OCI-LY7 (cell line): ENCODE measurements around the gene ARFGAP1. TPM values are rescaled to one million over a fixed set of nuclear protein-coding genes. Genes with fewer than 3 reads are reported as not detected.

ENCODE experiments used
- BruUV-seq: library from RNA; stranded (reverse); fragments of 400-500 nt; replicated peaks from 2 replicates; lab custom pipeline; 2021; lab: Mats Ljungman, UMichigan
- CTCF ChIA-PET: fragments of 300-600 bp; sonication (Branson Sonifier 250); formaldehyde crosslinking; loops from one replicate; lab custom pipeline; 2022; ENCODE audit warnings: antibody characterized with exemption; ENCODE audit not compliant: unreplicated experiment; lab: Charles Lee
- POLR2A ChIA-PET: fragments of 300-600 bp; sonication (Branson Sonifier 250); formaldehyde crosslinking; loops from one replicate; lab custom pipeline; 2022; ENCODE audit warnings: antibody characterized with exemption; lab: Charles Lee
- DNase-seq: peaks from one replicate; pipeline ENCODE4 v3.0.0-alpha.2; 2015; ENCODE audit warnings: low spot score
- H2AFZ ChIP-seq: fragments of 200-600 bp; sonication (generic), shearing (Covaris generic); 2 replicates; pipeline ENCODE4 v1.6.1; 2014; ENCODE audit warnings: mild to moderate bottlenecking, antibody characterized with exemption, low read length, moderate library complexity
- H3K27ac ChIP-seq: fragments of 200-600 bp; sonication (generic); 2 replicates; pipeline ENCODE4 v1.5.1; 2014; ENCODE audit warnings: mixed run types, low read depth, mild to moderate bottlenecking, moderate library complexity, low read length, inconsistent platforms; ENCODE audit not compliant: poor library complexity, severe bottlenecking
- H3K36me3 ChIP-seq: fragments of 200-600 bp; sonication (generic); 2 replicates; pipeline ENCODE4 v1.6.1; 2014; ENCODE audit warnings: mild to moderate bottlenecking, antibody characterized with exemption, low read length, moderate library complexity, mixed read lengths; ENCODE audit not compliant: insufficient read depth
- H3K4me1 ChIP-seq: fragments of 200-600 bp; sonication (generic); 2 replicates; pipeline ENCODE4 v1.5.1; 2014; ENCODE audit warnings: mild to moderate bottlenecking, low read length; ENCODE audit not compliant: insufficient read depth, poor library complexity, severe bottlenecking
- H3K4me2 ChIP-seq: fragments of 200-600 bp; sonication (generic); 2 replicates; pipeline ENCODE4 v1.6.1; 2014; ENCODE audit warnings: mild to moderate bottlenecking, low read length
- H3K4me3 ChIP-seq: fragments of 200-600 bp; sonication (generic); 2 replicates; pipeline ENCODE4 v1.5.1; 2014; ENCODE audit warnings: mild to moderate bottlenecking, low read depth, low read length; ENCODE audit not compliant: poor library complexity, severe bottlenecking
- H3K79me2 ChIP-seq: fragments of 200-600 bp; sonication (generic); 2 replicates; pipeline ENCODE4 v1.6.1; 2016; ENCODE audit warnings: low read depth, mild to moderate bottlenecking, low read length, moderate library complexity, mixed read lengths; ENCODE audit not compliant: insufficient read depth
- H3K9me2 ChIP-seq: fragments of 200-600 bp; sonication (generic); 2 replicates; pipeline ENCODE4 v1.6.1; 2016; ENCODE audit warnings: mild to moderate bottlenecking, low read length, mixed read lengths; ENCODE audit not compliant: insufficient read depth
- H3K9me3 ChIP-seq: fragments of 200-600 bp; sonication (generic); 2 replicates; pipeline ENCODE4 v1.6.1; 2014; ENCODE audit warnings: mild to moderate bottlenecking, mixed run types, low read length, mixed read lengths
- H4K20me1 ChIP-seq: fragments of 200-600 bp; sonication (generic); 2 replicates; pipeline ENCODE4 v1.6.1; 2014; ENCODE audit warnings: mild to moderate bottlenecking, antibody characterized with exemption, low read length, moderate library complexity, mixed read lengths; ENCODE audit not compliant: insufficient read depth
- EZH2phosphoT487 ChIP-seq: fragments of 200-600 bp; sonication (generic); IDR thresholded peaks from 2 replicates; pipeline ENCODE4 v1.6.1; 2018; ENCODE audit warnings: low read depth, borderline replicate concordance, mild to moderate bottlenecking, mixed run types, antibody characterized with exemption, low read length, moderate library complexity, mixed read lengths
- intact Hi-C: fragments of 100-400 bp; cut with micrococcal nuclease; formaldehyde crosslinking; loops from one replicate; pipeline ENCODE4 v1.10.0; 2022; ENCODE audit not compliant: unreplicated experiment
- total RNA-seq, 2 experiments: library from RNA; depleted of rRNA in 1 of 2; stranded (reverse); fragments of >200 nt in 1 of 2; shearing (Covaris generic) in 1 of 2; gene quantifications; 2 replicates each; pipeline ENCODE4 v1.2.3, GENCODE V29; 2014 to 2022
- TF ChIP-seq, protein P1 (sequence below): fragments of 200-600 bp; sonication (generic); conservative IDR thresholded peaks from 2 replicates; pipeline ENCODE4 v1.5.1; 2014; ENCODE audit warnings: mild to moderate bottlenecking, antibody characterized with exemption, low read length, moderate library complexity, mixed read lengths

ARFGAP1 gene
- total RNA-seq, 2 experiments from 2014 or later, result 57.9 to 105 TPM

DNA sequence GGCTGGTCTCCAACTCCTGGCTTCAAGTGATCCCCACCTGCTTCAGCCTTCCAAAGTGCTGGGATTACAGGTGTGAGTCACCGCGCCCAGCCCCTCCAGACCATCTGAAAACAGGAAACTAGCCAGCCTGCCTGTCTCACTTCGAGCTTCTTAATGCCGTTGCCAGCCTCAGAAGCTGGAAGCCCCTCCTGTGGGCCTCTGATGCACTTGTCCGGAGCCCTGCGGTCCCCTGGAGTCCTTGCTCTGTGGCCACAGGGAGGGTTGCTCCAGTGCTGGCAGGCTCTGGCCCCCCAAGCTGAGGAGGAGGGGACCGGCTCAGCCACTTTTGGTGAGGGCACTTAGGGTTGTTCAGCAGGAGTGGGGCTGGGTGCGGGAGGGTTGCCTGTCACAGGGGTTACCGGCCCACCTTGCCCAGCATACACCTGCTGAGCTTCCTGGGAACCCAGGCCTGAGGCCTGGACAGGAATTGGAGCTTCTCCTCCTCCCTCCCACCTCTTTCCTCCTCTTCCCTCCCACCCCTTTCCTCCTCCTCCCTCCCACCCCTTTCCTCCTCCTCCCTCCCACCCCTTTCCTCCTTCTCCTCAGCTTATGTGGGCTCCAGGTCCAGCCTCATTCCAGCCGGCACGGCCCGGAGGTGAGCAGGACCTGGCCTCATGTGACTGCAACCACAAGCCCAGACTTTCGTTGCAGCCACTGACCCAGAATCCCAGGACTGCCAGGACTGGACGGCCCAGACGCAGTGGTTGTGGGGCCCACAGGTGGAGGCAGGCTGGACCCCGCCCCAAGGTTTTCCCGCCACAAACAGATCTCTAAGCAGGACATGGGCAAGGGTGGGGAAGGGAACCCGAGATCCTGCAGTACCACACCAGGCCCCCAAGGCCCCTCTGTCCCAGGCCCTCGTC lies 46.3 kb upstream of the ARFGAP1 start:
- Histone ChIP-seq H3K9me2 (no peaks in the 10 kb centered on the region), H3K36me3 (no peaks in the 10 kb centered on the region), H3K27ac (no peak overlapping the region), H3K9me3 (no peaks in the 10 kb centered on the region), H3K4me1 (no peaks in the 10 kb centered on the region), H4K20me1 (no peaks in the 10 kb centered on the region), H3K4me3 (no peak overlapping the region), H3K79me2 (no peaks in the 10 kb centered on the region), H3K4me2 (no peak overlapping the region), H2AFZ (no peak overlapping the region)
- ChIA-PET POLR2A (no interaction called here), CTCF (interaction anchor here (0.6 kb wide), 1 partner anchor 749 kb away, joined by 9 read pairs; no protein-coding TSS in a partner anchor)
- intact Hi-C loops, result no loop called here
- BruUV-seq, result no TSS peak
- no peak for DNase-seq
- no peak for TF ChIP-seq EZH2phosphoT487
- TF ChIP-seq, protein P1, sequence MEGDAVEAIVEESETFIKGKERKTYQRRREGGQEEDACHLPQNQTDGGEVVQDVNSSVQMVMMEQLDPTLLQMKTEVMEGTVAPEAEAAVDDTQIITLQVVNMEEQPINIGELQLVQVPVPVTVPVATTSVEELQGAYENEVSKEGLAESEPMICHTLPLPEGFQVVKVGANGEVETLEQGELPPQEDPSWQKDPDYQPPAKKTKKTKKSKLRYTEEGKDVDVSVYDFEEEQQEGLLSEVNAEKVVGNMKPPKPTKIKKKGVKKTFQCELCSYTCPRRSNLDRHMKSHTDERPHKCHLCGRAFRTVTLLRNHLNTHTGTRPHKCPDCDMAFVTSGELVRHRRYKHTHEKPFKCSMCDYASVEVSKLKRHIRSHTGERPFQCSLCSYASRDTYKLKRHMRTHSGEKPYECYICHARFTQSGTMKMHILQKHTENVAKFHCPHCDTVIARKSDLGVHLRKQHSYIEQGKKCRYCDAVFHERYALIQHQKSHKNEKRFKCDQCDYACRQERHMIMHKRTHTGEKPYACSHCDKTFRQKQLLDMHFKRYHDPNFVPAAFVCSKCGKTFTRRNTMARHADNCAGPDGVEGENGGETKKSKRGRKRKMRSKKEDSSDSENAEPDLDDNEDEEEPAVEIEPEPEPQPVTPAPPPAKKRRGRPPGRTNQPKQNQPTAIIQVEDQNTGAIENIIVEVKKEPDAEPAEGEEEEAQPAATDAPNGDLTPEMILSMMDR, result no peak

DNA sequence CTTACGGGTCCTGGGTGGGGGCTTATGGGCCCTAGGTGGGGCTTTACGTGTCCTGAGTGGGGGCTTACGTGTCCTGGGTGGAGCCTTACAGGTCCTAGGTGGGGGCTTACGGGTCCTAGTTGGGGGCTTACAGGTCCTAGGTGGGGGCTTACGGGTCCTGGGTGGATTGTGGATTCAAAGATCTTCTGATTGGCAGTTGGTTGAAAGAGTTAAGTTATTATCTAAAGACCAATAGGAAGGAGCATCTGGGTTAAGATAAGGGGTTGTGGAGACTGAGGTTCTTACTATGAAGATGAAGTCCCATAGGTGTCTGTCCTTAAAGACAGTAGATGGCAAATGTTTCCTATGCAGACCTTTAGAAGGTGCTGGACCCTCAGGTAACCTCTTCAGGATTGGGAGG lies 45.4 kb upstream of the ARFGAP1 start:
- CTCF ChIA-PET, result no interaction called here
- TF ChIP-seq, protein P1, result no peak
- no peak for TF ChIP-seq EZH2phosphoT487
- Histone ChIP-seq H3K4me2 (no peak overlapping the region), H3K9me2 (no peaks in the 10 kb centered on the region), H3K4me1 (no peaks in the 10 kb centered on the region), H3K9me3 (no peaks in the 10 kb centered on the region), H2AFZ (no peak overlapping the region), H3K27ac (no peak overlapping the region), H3K79me2 (no peaks in the 10 kb centered on the region), H3K4me3 (no peak overlapping the region), H4K20me1 (no peaks in the 10 kb centered on the region), H3K36me3 (no peaks in the 10 kb centered on the region)
- intact Hi-C loops, result no loop called here
- DNase-seq, result no peak
- BruUV-seq, result no TSS peak
- POLR2A ChIA-PET, result no interaction called here

DNA sequence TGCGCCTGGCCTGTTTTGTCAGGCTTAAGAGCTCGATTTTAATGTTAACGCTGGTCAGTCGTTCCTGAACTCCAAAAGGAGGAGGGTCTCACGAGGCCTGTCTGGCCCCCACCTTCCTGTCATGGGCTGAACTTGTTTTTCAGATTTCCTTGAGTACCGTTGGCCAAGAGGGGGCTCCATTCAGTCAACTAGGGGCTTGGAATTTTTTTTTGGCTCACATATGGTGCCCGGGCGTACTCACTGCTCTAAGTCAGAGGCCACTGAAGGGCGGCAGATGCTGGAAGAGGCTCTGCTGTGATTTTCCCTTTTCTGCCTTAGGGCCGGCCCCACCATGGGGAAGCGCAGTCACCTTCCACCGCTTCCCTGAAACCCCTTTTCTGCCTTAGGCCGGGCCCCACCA lies 43.8 kb upstream of the ARFGAP1 start:
- no peak for DNase-seq
- CTCF ChIA-PET, result no interaction called here
- no peaks in the 10 kb centered on the region for H3K36me3 ChIP-seq
- TF ChIP-seq, protein P1, result no peak
- no peak for TF ChIP-seq EZH2phosphoT487
- H3K79me2 ChIP-seq, result no peaks in the 10 kb centered on the region
- H3K4me2 ChIP-seq, result no peak overlapping the region
- POLR2A ChIA-PET, result no interaction called here
- H3K4me1 ChIP-seq, result no peaks in the 10 kb centered on the region
- no peak overlapping the region for H2AFZ ChIP-seq
- intact Hi-C loops, result no loop called here
- H3K27ac ChIP-seq, result no peak overlapping the region
- H4K20me1 ChIP-seq, result no peaks in the 10 kb centered on the region
- H3K9me2 ChIP-seq, result no peaks in the 10 kb centered on the region
- no peak overlapping the region for H3K4me3 ChIP-seq
- BruUV-seq, result no TSS peak
- H3K9me3 ChIP-seq, result no peaks in the 10 kb centered on the region
